ENCODE measurements around the gene NME7.

Gene NME7

DNA sequence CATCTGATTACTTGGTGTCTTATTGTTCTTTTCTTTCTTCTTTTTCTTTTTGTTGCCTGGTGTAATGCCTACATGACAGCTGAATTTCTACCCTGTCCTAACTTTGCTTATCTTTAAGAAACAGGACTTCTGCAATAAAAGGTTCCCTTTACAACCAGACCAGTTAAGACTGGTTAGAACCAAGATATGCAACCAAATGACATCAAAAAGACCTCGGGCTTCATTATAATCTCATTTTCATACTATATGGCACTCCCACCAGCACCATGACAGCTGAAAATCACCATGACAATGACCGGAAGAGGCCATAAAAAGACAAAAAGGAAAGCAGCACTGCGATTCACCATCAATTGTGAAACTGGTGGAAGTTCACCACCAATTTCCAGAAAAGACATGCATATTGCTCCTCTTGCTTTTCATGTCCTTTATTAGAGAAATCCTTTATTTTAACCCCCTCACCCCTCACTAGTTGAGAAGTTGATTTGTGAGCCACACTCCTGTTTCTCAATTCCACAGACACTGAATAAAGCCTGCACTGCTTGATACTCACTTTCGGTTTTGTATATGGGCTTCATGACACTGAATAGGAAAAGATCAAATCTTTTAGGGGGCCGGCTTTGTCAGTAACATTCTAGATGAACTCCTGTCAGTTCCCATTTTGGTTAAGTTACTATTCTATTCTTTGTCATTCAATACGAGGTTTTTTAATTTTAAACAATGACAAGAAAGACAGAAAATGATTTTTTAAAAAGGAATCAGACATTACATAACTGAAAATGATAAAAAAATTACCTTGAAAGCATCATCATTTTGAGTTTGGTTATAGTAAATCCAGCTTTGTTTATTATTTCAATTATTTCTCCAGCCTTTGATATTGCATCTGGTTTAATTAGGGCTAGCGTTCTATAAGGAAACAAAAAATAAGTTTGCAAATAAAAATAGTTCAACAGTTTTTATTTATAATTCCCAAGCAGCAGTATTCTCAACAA lies 58.1 kb downstream of the NME7 start:
- Histone ChIP-seq H3K4me2 (ENCODE audit: low read length) (peak overlapping the region; percentile 24; the same call in 1 of the 2 replicates), H3K27ac (ENCODE audit: low read length) (no peak overlapping the region), H3K9ac (ENCODE audit: low read length) (no peak overlapping the region), H3K9me3 (ENCODE audit: insufficient read depth, low read length) (no peaks in the 10 kb centered on the region), H2AFZ (ENCODE audit: low read depth, low read length) (no peak overlapping the region), H3K4me1 (ENCODE audit: low read length) (peaks cover 15% of the 10 kb centered on the region), H3K27me3 (ENCODE audit: low read depth, low read length) (no peaks in the 10 kb centered on the region), H3K79me2 (ENCODE audit: low read length) (no peaks in the 10 kb centered on the region), H3K36me3 (replicated peaks; ENCODE audit: low read depth, low read length) (no peaks in the 10 kb centered on the region), H3K4me3 (ENCODE audit: low read length) (no peak overlapping the region), H4K20me1 (ENCODE audit: insufficient read depth, low read length) (no peaks in the 10 kb centered on the region)
- TF ChIP-seq EZH2phosphoT487 (IDR thresholded peaks at IDR 0.05; ENCODE audit: low read depth) = no peak
- TF ChIP-seq, protein P1, sequence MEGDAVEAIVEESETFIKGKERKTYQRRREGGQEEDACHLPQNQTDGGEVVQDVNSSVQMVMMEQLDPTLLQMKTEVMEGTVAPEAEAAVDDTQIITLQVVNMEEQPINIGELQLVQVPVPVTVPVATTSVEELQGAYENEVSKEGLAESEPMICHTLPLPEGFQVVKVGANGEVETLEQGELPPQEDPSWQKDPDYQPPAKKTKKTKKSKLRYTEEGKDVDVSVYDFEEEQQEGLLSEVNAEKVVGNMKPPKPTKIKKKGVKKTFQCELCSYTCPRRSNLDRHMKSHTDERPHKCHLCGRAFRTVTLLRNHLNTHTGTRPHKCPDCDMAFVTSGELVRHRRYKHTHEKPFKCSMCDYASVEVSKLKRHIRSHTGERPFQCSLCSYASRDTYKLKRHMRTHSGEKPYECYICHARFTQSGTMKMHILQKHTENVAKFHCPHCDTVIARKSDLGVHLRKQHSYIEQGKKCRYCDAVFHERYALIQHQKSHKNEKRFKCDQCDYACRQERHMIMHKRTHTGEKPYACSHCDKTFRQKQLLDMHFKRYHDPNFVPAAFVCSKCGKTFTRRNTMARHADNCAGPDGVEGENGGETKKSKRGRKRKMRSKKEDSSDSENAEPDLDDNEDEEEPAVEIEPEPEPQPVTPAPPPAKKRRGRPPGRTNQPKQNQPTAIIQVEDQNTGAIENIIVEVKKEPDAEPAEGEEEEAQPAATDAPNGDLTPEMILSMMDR (IDR thresholded peaks at IDR 0.05; ENCODE audit: low read depth, low read length) = no peak

DNA sequence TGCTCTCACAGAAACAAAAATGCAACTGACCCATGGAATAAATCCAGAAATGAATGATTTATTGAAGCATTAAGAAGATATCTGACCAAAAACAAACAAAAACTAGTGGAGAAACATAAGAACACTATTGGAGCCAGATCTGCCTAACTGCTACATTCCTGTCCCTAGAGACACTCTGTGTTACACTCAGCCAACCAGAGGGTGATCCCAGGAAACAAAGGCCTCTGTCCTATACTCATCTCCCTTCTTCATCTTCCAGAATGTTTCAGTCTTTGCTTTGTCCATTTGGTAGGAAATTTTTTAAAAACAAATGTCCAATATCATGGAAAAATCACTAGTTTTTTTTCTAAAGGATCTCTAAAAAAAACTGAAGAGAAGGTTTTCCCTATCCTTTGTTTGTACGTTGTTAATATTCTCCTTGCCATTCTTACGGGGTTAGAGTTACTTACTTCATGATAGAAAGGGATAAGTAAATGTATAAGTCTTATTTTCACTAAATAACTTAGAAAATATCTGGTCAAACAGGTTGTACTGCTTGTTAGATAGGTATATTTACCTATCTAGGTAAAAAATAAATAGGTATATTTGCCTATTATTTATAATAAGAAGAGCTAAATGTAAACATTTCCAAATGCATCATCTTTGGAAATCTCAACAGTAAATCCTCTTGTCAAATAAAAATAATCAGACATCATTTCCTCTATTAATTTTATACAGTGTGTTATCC lies 59.1 kb downstream of the NME7 start:
- Histone ChIP-seq H3K9me3 (ENCODE audit: insufficient read depth, low read length) (no peaks in the 10 kb centered on the region), H3K9ac (ENCODE audit: low read length) (no peak overlapping the region), H4K20me1 (ENCODE audit: insufficient read depth, low read length) (no peaks in the 10 kb centered on the region), H3K27ac (ENCODE audit: low read length) (no peak overlapping the region), H3K4me2 (ENCODE audit: low read length) (no peak overlapping the region), H2AFZ (ENCODE audit: low read depth, low read length) (no peak overlapping the region), H3K4me3 (ENCODE audit: low read length) (no peak overlapping the region), H3K79me2 (ENCODE audit: low read length) (no peaks in the 10 kb centered on the region), H3K36me3 (replicated peaks; ENCODE audit: low read depth, low read length) (no peaks in the 10 kb centered on the region), H3K27me3 (ENCODE audit: low read depth, low read length) (no peaks in the 10 kb centered on the region), H3K4me1 (ENCODE audit: low read length) (peaks cover 15% of the 10 kb centered on the region)
- no peak for TF ChIP-seq EZH2phosphoT487 (IDR thresholded peaks at IDR 0.05; ENCODE audit: low read depth)
- TF ChIP-seq, protein P1 (IDR thresholded peaks at IDR 0.05; ENCODE audit: low read depth, low read length) = no peak

DNA sequence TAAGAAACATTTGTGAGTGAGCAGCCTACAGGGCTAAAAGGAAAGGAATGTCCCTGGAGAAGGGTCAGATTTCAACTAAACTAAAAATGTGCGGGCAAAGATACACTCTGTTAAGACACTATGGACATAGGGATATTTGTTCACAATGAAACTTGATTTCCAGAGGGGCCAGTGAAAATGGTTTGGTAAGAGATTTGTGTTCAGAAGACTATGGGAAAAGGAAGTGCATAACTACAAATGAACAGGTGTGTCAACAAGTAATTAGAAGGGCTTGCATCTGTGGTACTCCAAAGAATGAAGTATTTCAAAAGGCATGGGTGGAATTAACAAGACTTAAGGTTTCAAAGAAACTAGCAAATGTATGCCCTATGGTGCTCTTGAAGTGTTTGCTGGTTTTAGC lies 60.4 kb downstream of the NME7 start:
- Histone ChIP-seq H3K9ac (ENCODE audit: low read length) (no peak overlapping the region), H3K9me3 (ENCODE audit: insufficient read depth, low read length) (no peaks in the 10 kb centered on the region), H3K36me3 (replicated peaks; ENCODE audit: low read depth, low read length) (no peaks in the 10 kb centered on the region), H2AFZ (ENCODE audit: low read depth, low read length) (no peak overlapping the region), H4K20me1 (ENCODE audit: insufficient read depth, low read length) (no peaks in the 10 kb centered on the region), H3K4me1 (ENCODE audit: low read length) (peaks cover 15% of the 10 kb centered on the region), H3K27me3 (ENCODE audit: low read depth, low read length) (no peaks in the 10 kb centered on the region), H3K27ac (ENCODE audit: low read length) (no peak overlapping the region), H3K4me3 (ENCODE audit: low read length) (no peak overlapping the region), H3K4me2 (ENCODE audit: low read length) (no peak overlapping the region), H3K79me2 (ENCODE audit: low read length) (no peaks in the 10 kb centered on the region)
- no peak for TF ChIP-seq EZH2phosphoT487 (IDR thresholded peaks at IDR 0.05; ENCODE audit: low read depth)
- TF ChIP-seq, protein P1 (IDR thresholded peaks at IDR 0.05; ENCODE audit: low read depth, low read length) = no peak

DNA sequence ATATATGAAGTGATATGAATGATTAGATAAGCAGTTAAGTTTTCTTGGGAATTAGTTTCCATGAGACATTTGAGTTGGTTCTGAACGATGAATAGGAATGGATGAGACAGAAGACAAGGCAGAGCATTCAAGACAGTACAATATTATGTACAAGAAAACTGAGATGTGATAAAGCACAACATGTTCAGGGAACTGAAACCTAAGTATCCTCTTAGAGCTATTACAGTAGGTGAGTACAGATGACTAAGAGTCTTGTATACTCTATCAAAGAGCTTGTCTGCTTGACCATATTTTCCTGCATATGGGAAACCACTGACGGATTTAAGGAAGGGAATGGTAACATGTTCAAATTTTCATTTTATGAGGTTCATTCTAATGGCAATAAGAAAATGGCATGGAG lies 61.6 kb downstream of the NME7 start:
- Histone ChIP-seq H2AFZ (ENCODE audit: low read depth, low read length) (no peak overlapping the region), H3K27me3 (ENCODE audit: low read depth, low read length) (no peaks in the 10 kb centered on the region), H3K9ac (ENCODE audit: low read length) (no peak overlapping the region), H4K20me1 (ENCODE audit: insufficient read depth, low read length) (no peaks in the 10 kb centered on the region), H3K4me2 (ENCODE audit: low read length) (no peak overlapping the region), H3K36me3 (replicated peaks; ENCODE audit: low read depth, low read length) (no peaks in the 10 kb centered on the region), H3K4me1 (ENCODE audit: low read length) (peaks cover 15% of the 10 kb centered on the region), H3K9me3 (ENCODE audit: insufficient read depth, low read length) (no peaks in the 10 kb centered on the region), H3K79me2 (ENCODE audit: low read length) (no peaks in the 10 kb centered on the region), H3K27ac (ENCODE audit: low read length) (no peak overlapping the region), H3K4me3 (ENCODE audit: low read length) (no peak overlapping the region)
- TF ChIP-seq, protein P1 (IDR thresholded peaks at IDR 0.05; ENCODE audit: low read depth, low read length) = no peak
- no peak for TF ChIP-seq EZH2phosphoT487 (IDR thresholded peaks at IDR 0.05; ENCODE audit: low read depth)

Measured in OCI-LY3 (cell line).